DOHH2 (cell line): ENCODE data around the gene ARPC2.

ENCODE experiments used
- EZH2phosphoT487 ChIP-seq: fragments of 200-600 bp; sonication (generic); IDR thresholded peaks from 2 replicates; pipeline ENCODE4 v1.6.1; 2017; ENCODE audit warnings: borderline replicate concordance, mild to moderate bottlenecking, antibody characterized with exemption, low read length, moderate library complexity, mixed read lengths
- TF ChIP-seq, protein P1 (sequence below): fragments of 200-600 bp; sonication (generic); IDR thresholded peaks from one replicate; pipeline ENCODE4 v1.5.1; 2014; ENCODE audit warnings: antibody characterized with exemption, mild to moderate bottlenecking, low read depth, low read length; ENCODE audit not compliant: poor library complexity, severe bottlenecking

DNA sequence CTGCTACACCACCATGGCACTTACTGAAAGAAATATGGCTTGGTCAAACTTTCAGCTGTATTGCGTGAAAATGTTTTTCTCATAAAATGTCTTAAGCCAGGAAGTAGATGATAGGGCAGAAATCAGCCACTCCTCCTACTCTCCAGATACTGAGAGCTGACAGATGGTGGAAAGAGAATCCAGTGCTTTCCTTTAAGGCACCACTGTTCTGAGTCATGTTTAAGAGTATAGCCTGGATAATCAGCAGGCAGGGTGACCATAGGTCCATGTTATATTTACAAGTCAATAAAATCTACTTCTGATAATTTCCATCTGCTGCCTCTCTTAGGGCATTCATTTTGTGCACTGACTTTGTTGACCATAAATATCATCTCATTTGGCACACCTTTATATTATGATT lies 21.9 kb downstream of the ARPC2 start:
- TF ChIP-seq, protein P1, sequence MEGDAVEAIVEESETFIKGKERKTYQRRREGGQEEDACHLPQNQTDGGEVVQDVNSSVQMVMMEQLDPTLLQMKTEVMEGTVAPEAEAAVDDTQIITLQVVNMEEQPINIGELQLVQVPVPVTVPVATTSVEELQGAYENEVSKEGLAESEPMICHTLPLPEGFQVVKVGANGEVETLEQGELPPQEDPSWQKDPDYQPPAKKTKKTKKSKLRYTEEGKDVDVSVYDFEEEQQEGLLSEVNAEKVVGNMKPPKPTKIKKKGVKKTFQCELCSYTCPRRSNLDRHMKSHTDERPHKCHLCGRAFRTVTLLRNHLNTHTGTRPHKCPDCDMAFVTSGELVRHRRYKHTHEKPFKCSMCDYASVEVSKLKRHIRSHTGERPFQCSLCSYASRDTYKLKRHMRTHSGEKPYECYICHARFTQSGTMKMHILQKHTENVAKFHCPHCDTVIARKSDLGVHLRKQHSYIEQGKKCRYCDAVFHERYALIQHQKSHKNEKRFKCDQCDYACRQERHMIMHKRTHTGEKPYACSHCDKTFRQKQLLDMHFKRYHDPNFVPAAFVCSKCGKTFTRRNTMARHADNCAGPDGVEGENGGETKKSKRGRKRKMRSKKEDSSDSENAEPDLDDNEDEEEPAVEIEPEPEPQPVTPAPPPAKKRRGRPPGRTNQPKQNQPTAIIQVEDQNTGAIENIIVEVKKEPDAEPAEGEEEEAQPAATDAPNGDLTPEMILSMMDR = no peak
- TF ChIP-seq EZH2phosphoT487 = no peak
